GM18502 (cell line): ENCODE results near the gene EPHA8.

Source experiments
- ATAC-seq: cut with Tn5 transposase; IDR thresholded peaks from one replicate; pipeline ENCODE4 v1.9.1; 2021; ENCODE audit warnings: mild to moderate bottlenecking; ENCODE audit not compliant: unreplicated experiment, poor library complexity

Gene EPHA8

GRCh38 chr1:22612671-22613571, 49.6 kb downstream of the EPHA8 start:
- no peak for ATAC-seq

DNA sequence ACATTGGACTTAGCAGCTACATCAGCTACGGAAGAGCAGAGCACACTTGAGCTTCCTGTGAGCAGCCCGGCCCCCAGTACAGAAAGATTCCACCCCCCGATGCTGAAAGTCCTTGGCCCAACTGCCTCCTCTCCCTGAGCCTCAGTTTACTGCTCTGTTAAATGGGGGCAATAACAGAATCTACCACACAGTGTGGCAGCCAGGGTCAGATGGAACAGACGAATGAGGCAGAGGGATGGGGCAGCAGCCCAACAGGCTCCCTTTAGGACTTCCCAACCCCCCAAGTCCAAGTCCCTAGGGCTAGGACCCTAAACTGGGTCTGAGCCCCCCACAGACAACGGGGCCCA, 50.3 kb downstream of the EPHA8 start:
- no peak for ATAC-seq

- ATAC-seq: no peak
These were observed 50.7 kb downstream of the EPHA8 start for GRCh38 chr1:22613951-22614350.

DNA sequence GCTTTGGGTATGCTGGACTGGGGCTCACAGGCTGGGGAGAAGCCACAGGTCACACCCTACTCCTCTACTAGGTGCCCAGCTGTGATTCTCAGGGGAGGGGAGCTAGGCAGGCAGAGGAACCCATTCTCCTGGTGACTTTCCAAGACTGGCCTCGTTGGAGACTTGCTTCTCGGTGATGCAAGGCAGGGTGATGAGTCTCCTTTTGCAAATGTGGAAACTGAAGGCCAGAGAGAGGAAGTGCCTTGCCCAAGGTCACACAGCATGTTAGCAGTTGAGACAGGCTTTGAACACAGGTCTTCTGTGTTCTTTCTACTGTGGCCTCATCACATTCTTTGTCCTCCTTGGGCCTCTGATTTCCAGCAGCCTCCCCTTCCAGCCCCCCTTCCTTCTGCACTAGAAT, 52.6 kb downstream of the EPHA8 start:
- no peak for ATAC-seq

GRCh38 chr1:22616571-22616970, 53.3 kb downstream of the EPHA8 start:
- no peak for ATAC-seq

DNA sequence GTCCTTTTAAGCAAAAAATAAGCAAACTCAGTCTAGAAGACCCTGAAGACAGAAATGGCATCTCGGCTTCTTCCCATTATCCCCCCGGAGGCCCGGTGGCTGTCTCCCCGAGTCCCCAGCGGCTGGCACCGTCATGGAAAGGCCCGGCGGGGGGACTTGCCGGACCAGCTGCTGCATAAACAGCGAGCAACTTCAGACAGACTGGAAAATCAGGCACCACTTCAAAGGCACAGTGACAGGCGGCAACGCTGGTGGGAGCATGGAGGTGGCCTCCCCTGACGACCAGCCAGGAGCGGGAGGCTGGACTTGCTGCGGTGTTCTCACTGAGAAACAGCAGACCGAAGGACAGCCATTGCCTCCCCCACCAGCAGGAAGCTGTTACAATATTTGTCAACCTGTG, 54.8 kb downstream of the EPHA8 start:
- ATAC-seq: no peak

- ATAC-seq: no peak
These were observed 56.0 kb downstream of the EPHA8 start for GRCh38 chr1:22619252-22619651.

GRCh38 chr1:22619798-22620197, 56.5 kb downstream of the EPHA8 start:
- ATAC-seq: no peak

DNA sequence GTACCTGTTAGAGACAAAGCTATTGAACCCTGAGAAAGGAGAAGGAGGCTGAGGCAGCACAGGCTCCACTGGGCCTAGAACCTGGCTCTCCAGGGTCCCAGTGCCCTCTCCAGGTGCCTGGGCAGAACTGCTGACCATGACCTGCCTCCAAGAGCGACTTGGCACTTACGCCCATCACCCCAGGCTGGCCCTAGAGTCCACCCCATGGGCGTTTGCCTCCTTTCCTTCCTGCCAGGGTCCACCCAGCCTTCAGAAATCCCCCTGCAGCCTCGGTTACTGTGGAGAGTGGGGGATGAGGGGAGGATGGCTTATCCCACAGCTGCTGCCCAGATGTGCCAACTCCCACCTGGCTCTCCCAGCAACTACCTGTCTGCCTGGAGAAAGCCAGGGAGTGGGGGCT, 58.5 kb downstream of the EPHA8 start:
- no peak for ATAC-seq

DNA sequence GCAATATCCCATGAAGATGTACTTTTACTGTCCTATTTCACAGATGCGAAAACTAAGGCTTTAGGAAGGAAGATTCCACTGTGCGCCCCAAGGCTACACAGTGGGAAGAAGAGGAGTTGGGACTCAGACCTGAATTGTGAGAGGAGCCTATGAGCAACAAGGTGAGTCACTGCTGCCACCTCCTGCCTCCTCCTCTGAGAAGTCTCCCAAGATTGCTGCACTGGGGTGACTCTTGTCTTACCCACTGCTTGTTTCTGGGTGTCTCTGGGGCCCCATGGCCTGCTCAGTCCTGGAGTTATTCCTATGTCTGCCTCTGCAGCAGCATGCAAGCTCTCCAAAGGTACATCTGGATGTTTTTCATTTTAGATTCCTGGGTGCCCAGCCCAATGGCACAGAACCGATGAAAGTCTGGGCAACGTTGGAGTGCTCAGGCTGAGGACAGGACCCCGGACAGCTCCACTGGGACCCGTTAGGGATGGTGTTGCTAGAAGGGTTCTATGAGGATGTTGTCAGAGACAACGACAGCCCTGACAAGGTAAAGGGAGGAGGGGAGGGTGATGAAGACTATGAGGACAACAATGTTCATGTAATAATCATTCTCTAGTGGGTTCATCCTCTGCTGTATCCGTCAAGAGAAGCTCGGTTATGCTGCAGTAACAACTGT, 62.1 kb downstream of the EPHA8 start:
- no peak for ATAC-seq

DNA sequence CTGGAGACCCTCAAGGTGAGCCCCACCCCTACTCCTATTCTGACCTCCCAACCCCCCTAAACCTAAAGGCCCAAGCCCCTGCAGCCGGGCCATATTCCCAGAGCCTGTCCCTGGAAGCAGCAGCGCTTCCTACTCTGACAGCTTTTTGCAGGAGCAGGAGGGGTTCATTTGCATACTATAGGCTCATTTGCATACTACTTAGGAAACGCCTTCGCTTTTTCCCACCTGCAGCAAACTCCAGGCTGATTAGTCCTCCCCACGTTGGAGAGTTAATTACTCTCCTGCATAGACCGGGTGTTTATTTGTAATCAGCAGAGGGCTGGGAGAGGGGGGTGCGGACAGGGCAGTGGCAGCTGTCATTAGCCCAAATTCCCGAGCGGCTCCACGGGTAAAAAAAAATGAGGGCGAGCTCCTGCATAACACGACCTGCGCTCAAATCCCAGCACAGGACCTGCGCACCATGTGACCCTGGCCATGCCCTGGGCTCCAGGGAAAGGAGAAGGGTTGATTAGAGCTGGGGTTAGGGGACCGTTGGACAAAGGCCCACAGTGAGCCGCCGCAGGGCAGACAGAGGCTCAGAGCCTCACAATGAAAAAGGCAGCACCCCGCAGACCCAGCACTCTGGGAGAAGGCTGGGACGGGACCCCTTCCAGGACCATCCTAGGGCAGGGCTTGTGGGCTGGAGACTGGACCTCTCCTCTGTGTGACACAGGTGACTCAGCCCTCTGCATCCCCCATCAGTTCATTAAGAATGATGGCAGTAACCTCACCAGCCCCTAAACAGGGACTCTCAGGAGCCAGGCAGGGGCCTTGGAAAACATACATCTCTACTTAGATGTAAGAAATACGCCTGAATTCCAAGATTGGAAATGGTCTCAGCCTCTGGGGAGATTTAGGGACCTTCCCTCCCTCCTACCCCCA, 63.2 kb downstream of the EPHA8 start:
- ATAC-seq: no peak

DNA sequence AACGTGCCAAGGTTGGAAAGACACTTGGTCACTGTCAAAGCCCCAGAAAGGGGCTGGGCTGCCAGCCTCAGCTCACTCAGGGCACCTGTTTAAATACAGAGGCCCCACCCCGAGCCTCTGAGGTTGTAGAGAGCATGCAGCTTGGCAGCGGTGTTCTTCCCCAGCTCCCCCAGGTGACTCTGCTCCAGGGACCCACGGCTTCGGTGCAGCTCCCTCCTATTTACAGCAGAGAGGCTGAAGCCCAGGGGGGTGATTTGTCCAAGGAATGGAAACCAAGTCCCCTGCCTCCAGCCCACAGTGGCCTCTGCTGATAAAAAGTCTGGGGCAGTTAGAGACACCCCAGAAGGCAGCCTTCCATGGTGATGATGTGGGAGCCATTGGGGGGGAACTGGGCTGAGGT, 64.0 kb downstream of the EPHA8 start:
- no peak for ATAC-seq

GRCh38 chr1:22628698-22629444, 65.6 kb downstream of the EPHA8 start:
- ATAC-seq: no peak

GRCh38 chr1:22629886-22630285, 66.6 kb downstream of the EPHA8 start:
- no peak for ATAC-seq

- no peak for ATAC-seq
These were observed 70.6 kb downstream of the EPHA8 start for GRCh38 chr1:22633697-22634463.

GRCh38 chr1:22635436-22635835, 72.1 kb downstream of the EPHA8 start:
- ATAC-seq: no peak

GRCh38 chr1:22636353-22636752, 73.1 kb downstream of the EPHA8 start, which contains the start of gene C1QA:
C1QA (plus strand) TSS chr1:22636628; CDS start chr1:22637617, 989 bp downstream.
- no peak for ATAC-seq

DNA sequence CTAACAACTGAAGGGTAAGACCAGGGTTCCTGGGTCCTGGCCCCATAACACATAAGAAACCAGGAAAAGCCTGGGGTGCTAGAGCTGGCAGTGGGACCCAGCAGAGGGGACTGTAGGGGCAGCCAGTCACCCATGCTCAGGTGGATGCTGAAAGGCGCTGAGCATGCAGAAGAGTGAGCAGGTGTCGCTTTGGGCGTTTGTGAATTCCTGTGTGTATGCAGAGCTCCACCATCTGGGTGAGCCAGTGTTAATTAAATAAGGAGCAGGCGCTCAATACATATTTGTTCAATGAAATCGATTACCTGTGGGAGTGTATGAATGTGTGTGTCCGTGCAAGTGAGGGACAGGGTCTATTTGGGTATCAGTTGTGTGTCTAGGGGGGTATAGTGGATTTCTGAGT, 73.6 kb downstream of the EPHA8 start:
- ATAC-seq: no peak

DNA sequence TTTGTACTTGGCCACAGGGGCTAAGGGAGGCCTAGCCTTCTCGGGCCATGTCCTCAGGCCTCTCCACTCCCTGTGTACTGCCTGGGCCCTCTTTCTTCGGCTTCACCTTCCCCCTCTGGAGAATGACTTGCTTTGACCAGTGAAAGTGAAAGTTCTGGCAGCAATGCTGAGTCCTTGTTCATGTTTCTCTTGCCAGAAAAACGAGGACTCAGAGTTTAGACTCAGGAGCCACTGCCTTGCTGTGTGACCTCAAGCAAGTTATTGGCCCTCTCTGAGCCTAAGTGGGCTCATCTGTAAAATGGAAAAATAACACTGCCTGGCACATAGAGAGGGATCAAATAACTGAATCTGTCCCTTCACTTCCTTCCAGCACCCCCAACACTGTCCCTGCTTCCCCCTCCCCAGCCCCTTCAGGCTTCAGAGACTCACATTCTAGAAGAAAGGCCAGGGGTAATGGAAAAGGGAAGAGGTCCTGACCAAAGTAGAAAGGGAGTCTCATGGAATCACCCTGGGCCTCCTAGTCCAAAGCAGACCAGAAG, 74.7 kb downstream of the EPHA8 start:
- ATAC-seq: no peak
